Measurements from ENCODE around the gene DNAH5. TPM values are rescaled to one million over a fixed set of nuclear protein-coding genes. Genes with fewer than 3 reads are reported as not detected.

The DNAH5 gene
- total RNA-seq, 2 experiments from 2014 or later, result not detected

DNA sequence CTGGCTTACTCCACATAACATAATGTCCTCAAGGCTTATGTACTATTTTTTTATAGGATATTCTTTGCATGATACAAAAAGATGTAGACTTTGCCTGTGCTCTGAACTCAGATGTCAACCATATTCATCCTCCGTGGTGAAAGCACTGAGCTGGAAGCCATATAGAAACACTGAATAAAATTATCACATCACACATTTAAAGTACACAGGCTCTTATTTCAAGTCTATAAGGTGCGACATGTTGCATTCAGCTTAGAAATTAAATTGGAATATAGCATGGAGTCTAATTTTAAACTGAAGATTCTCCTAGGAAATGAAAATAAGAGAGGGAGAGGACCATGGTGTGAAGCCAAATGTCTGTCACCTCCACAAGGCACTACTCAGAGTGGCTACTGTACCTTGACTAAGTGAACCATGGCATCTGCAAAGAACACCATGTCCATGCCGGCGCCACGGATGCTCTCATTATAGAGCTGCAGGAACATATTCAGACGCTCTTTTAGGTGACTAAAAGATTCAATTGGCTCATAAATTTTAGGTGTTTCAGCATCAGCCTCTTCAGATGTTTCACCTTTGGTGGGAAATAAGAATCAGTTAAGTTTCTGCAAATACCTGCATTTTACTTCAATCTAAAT, 158.6 kb downstream of the DNAH5 start:
- DNase-seq (no peak), ATAC-seq (ENCODE audit: poor library complexity) (no peak)
- CTCF ChIA-PET, result no interaction called here
- Histone ChIP-seq H3K4me1 (ENCODE audit: insufficient read depth, low read length) (no peaks in the 10 kb centered on the region), H3K4me3 (ENCODE audit: low read length) (no peak overlapping the region), H3K27ac (ENCODE audit: low read depth in 1 of 2, low read length in 2 of 2) (no peak overlapping the region), H3K36me3 (ENCODE audit: insufficient read depth, low read length) (no peaks in the 10 kb centered on the region), H3K9me3 (ENCODE audit: control insufficient read depth in 1 of 2, insufficient read depth in 1 of 2, low read length in 2 of 2) (no peaks in the 10 kb centered on the region), H3K27me3 (ENCODE audit: control insufficient read depth in 1 of 2, insufficient read depth in 2 of 2, low read length in 2 of 2) (no peaks in the 10 kb centered on the region)
- H3K4me1 Mint-ChIP-seq (ENCODE audit: low read depth), result no peaks in the 10 kb centered on the region
- no peaks in the 10 kb centered on the region for H3K36me3 Mint-ChIP-seq (ENCODE audit: low read depth)
- POLR2A ChIA-PET, result no interaction called here
- H3K9me3 Mint-ChIP-seq, result peaks cover 11% of the 10 kb centered on the region
- intact Hi-C loops (cut with DNase I, micrococcal nuclease), result no loop called here
- no peak for TF ChIP-seq CTCF (IDR thresholded peaks at IDR 0.05)
- no peak overlapping the region for H3K4me3 Mint-ChIP-seq
- no peak overlapping the region for H3K27ac Mint-ChIP-seq
- no peaks in the 10 kb centered on the region for H3K27me3 Mint-ChIP-seq

GRCh38 chr5:13783726-13784125, 160.8 kb downstream of the DNAH5 start:
- no peaks in the 10 kb centered on the region for H3K27me3 ChIP-seq (ENCODE audit: control insufficient read depth in 1 of 2, insufficient read depth in 2 of 2, low read length in 2 of 2)
- Mint-ChIP-seq H3K27me3 (no peaks in the 10 kb centered on the region), H3K4me1 (ENCODE audit: low read depth) (no peaks in the 10 kb centered on the region), H3K36me3 (ENCODE audit: low read depth) (no peaks in the 10 kb centered on the region), H3K9me3 (peaks cover 6% of the 10 kb centered on the region), H3K27ac (no peak overlapping the region), H3K4me3 (no peak overlapping the region)
- H3K4me3 ChIP-seq (ENCODE audit: low read length), result no peak overlapping the region
- no peak for DNase-seq
- no peak overlapping the region for H3K27ac ChIP-seq (ENCODE audit: low read depth in 1 of 2, low read length in 2 of 2)
- intact Hi-C loops (cut with DNase I, micrococcal nuclease), result no loop called here
- CTCF ChIA-PET, result no interaction called here
- no peaks in the 10 kb centered on the region for H3K4me1 ChIP-seq (ENCODE audit: insufficient read depth, low read length)
- ATAC-seq (ENCODE audit: poor library complexity), result no peak
- no peaks in the 10 kb centered on the region for H3K9me3 ChIP-seq (ENCODE audit: control insufficient read depth in 1 of 2, insufficient read depth in 1 of 2, low read length in 2 of 2)
- TF ChIP-seq CTCF (IDR thresholded peaks at IDR 0.05), result no peak
- POLR2A ChIA-PET, result no interaction called here
- H3K36me3 ChIP-seq (ENCODE audit: insufficient read depth, low read length), result no peaks in the 10 kb centered on the region

DNA sequence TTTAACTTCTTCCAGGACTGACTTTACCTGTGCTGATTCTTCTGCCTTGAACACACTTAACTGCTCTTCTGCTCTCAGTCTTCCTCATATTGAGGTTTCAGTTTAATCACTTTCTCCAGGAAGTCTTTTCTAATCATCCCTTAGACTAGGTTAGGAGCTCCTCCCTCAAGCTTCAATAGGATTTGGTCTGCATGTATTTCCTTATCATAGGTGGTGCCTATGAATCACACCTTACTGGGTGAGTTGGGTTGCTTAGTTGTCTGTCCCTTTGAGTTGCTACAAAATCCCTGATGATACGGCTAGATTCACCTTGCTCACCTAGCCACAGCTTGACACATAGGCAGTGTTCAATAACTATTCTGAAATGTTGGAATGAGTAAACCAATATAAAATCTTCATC, 164.4 kb downstream of the DNAH5 start:
- no peak for DNase-seq
- no peak overlapping the region for H3K27ac Mint-ChIP-seq
- Histone ChIP-seq H3K27ac (ENCODE audit: low read depth in 1 of 2, low read length in 2 of 2) (no peak overlapping the region), H3K9me3 (ENCODE audit: control insufficient read depth in 1 of 2, insufficient read depth in 1 of 2, low read length in 2 of 2) (no peaks in the 10 kb centered on the region), H3K4me3 (ENCODE audit: low read length) (no peak overlapping the region), H3K36me3 (ENCODE audit: insufficient read depth, low read length) (no peaks in the 10 kb centered on the region), H3K27me3 (ENCODE audit: control insufficient read depth in 1 of 2, insufficient read depth in 2 of 2, low read length in 2 of 2) (no peaks in the 10 kb centered on the region), H3K4me1 (ENCODE audit: insufficient read depth, low read length) (no peaks in the 10 kb centered on the region)
- no peaks in the 10 kb centered on the region for H3K36me3 Mint-ChIP-seq (ENCODE audit: low read depth)
- intact Hi-C loops (cut with DNase I, micrococcal nuclease), result no loop called here
- CTCF ChIA-PET, result no interaction called here
- no peaks in the 10 kb centered on the region for H3K4me1 Mint-ChIP-seq (ENCODE audit: low read depth)
- ATAC-seq (ENCODE audit: poor library complexity), result no peak
- no peaks in the 10 kb centered on the region for H3K27me3 Mint-ChIP-seq
- H3K9me3 Mint-ChIP-seq, result peaks cover 8% of the 10 kb centered on the region
- H3K4me3 Mint-ChIP-seq, result no peak overlapping the region
- TF ChIP-seq CTCF (IDR thresholded peaks at IDR 0.05), result no peak
- POLR2A ChIA-PET, result no interaction called here
